Breast epithelium (tissue), 3 donors: ENCODE data around the gene IKBIP.

Experiments used
- POLR2A ChIP-seq: fragments of 450-650 bp; IDR thresholded peaks from one replicate; pipeline ENCODE4 v1.6.1; 2016; ENCODE audit warnings: antibody characterized with exemption, mild to moderate bottlenecking, moderate library complexity
- POLR2AphosphoS5 ChIP-seq, 3 donors: sonication (generic); formaldehyde crosslinking; IDR thresholded peaks; one replicate each; pipeline ENCODE4 v1.6.1; 2017; ENCODE audit warnings: antibody characterized with exemption in 3 of 3
- TF ChIP-seq, protein P1 (sequence below), 3 donors: fragments of 450-650 bp; IDR thresholded peaks; one replicate each; pipeline ENCODE4 v1.5.1; 2016 to 2017; ENCODE audit warnings: antibody characterized with exemption in 3 of 3, mild to moderate bottlenecking in 3 of 3, moderate library complexity in 3 of 3

GRCh38 chr12:98581101-98581500, 63.5 kb downstream of the IKBIP start:
- TF ChIP-seq POLR2A (no peak), POLR2AphosphoS5 (IDR thresholded peaks at IDR 0.05) (no peak)
- TF ChIP-seq, protein P1, sequence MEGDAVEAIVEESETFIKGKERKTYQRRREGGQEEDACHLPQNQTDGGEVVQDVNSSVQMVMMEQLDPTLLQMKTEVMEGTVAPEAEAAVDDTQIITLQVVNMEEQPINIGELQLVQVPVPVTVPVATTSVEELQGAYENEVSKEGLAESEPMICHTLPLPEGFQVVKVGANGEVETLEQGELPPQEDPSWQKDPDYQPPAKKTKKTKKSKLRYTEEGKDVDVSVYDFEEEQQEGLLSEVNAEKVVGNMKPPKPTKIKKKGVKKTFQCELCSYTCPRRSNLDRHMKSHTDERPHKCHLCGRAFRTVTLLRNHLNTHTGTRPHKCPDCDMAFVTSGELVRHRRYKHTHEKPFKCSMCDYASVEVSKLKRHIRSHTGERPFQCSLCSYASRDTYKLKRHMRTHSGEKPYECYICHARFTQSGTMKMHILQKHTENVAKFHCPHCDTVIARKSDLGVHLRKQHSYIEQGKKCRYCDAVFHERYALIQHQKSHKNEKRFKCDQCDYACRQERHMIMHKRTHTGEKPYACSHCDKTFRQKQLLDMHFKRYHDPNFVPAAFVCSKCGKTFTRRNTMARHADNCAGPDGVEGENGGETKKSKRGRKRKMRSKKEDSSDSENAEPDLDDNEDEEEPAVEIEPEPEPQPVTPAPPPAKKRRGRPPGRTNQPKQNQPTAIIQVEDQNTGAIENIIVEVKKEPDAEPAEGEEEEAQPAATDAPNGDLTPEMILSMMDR (IDR thresholded peaks at IDR 0.05) = no peak
